ENCODE results near the gene TBX19. TPM values are rescaled to one million over a fixed set of nuclear protein-coding genes. Genes with fewer than 3 reads are reported as not detected.

Gene TBX19
- total and polyA plus RNA-seq, 2 of the 8 experiments (the other 6 are each of a cell fraction or from before 2014, with no cell fraction given) = 1.0 to 1.8 TPM

DNA sequence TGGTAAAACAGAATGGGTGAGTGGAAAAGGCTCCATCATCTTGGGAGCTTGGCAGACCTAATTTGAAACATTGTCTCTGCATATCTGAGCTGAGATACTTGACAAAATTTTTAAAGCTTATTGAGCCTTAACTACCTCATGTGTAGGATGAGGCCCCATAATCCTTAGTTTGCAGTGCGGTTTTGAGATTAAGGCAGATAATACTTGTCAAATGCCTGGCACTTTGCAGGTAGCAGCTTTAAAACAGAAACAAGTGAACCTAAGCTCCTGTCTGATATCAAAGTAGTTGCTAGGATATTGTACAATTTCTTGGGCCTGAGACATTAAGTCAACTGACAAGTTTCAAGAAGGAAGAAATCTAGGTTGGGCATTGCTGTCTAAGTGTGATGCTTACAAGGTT is 65.3 kb downstream of the TBX19 start:
- H3K36me3 ChIP-seq (ENCODE audit: control insufficient read depth in 2 of 4, insufficient read depth in 4 of 4, low read length in 3 of 4) = no peaks in the 10 kb centered on the region
- DNase-seq (ENCODE audit: low read depth in 1 of 2, low spot score in 2 of 2) (no peak), FAIRE-seq (no peak)
- H4K91ac ChIP-seq (replicated peaks; ENCODE audit: insufficient read length, low read length) = no peak overlapping the region
- no peaks in the 10 kb centered on the region for H3K9me3 ChIP-seq (ENCODE audit: insufficient read depth in 2 of 2, low read depth in 1 of 2, low read length in 1 of 2)
- H2BK5ac ChIP-seq (ENCODE audit: low read depth, low read length) = no peak overlapping the region
- no peak overlapping the region for H3K18ac ChIP-seq (ENCODE audit: extremely low read depth, low read length)
- H2BK20ac ChIP-seq (ENCODE audit: low read length) = no peak overlapping the region
- no peak overlapping the region for H3K9ac ChIP-seq (replicated peaks in 1 of 4; ENCODE audit: extremely low read depth in 1 of 4, low read depth in 3 of 4, low read length in 3 of 4)
- no peaks in the 10 kb centered on the region for H3K4me1 ChIP-seq (replicated peaks in 1 of 4; ENCODE audit: control insufficient read depth in 3 of 4, insufficient read depth in 4 of 4, low read length in 3 of 4)
- no peak overlapping the region for H3K4me2 ChIP-seq (ENCODE audit: insufficient read depth in 1 of 2, low read depth in 2 of 2, low read length in 2 of 2)
- 87% methylated on average over 1 of the region's 1 CpG; no CpG with 5 or more reads in 1 of the 2 experiments for WGBS, 2 experiments (ENCODE audit: extremely low coverage in 1 of 2, insufficient coverage in 1 of 2, insufficient read length in 1 of 2, insufficient replicate concordance in 2 of 2, low coverage in 1 of 2, low lambda C conversion rate in 2 of 2, missing lambda C conversion rate in 1 of 2)
- no peaks in the 10 kb centered on the region for H3K79me1 ChIP-seq (ENCODE audit: low read depth, low read length)
- no peak overlapping the region for H3K4ac ChIP-seq (replicated peaks; ENCODE audit: insufficient read length, low read depth, low read length)
- no peak overlapping the region for H4K8ac ChIP-seq (ENCODE audit: extremely low read depth, insufficient read depth, low read length)
- no peak overlapping the region for H2BK120ac ChIP-seq (replicated peaks; ENCODE audit: low read depth, low read length)
- H4K5ac ChIP-seq (ENCODE audit: insufficient read length, low read depth, low read length) = no peak overlapping the region
- H3K4me3 ChIP-seq (ENCODE audit: extremely low read depth in 1 of 4, insufficient read depth in 2 of 4, low read depth in 3 of 4, low read length in 4 of 4) = no peak overlapping the region
- no peaks in the 10 kb centered on the region for H3K23me2 ChIP-seq (ENCODE audit: low read depth, low read length)
- no peaks in the 10 kb centered on the region for H3K27me3 ChIP-seq (replicated peaks in 1 of 4; ENCODE audit: control insufficient read depth in 3 of 4, extremely low read depth in 1 of 4, insufficient read depth in 3 of 4, low read length in 3 of 4)
- TF ChIP-seq, protein P1, sequence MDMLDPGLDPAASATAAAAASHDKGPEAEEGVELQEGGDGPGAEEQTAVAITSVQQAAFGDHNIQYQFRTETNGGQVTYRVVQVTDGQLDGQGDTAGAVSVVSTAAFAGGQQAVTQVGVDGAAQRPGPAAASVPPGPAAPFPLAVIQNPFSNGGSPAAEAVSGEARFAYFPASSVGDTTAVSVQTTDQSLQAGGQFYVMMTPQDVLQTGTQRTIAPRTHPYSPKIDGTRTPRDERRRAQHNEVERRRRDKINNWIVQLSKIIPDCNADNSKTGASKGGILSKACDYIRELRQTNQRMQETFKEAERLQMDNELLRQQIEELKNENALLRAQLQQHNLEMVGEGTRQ (IDR thresholded peaks at IDR 0.05; ENCODE audit: low read length) = no peak
- TF ChIP-seq SIX5 (IDR thresholded peaks at IDR 0.05; ENCODE audit: low read depth, low read length) = no peak
- no peak for TF ChIP-seq EZH2 (IDR thresholded peaks at IDR 0.05; ENCODE audit: low read depth, low read length, severe bottlenecking)
- TF ChIP-seq KDM5A (IDR thresholded peaks at IDR 0.05; ENCODE audit: low read length) = no peak
- TF ChIP-seq TEAD4 (IDR thresholded peaks at IDR 0.05; ENCODE audit: low read depth, low read length) = no peak
- TF ChIP-seq BCL11A (IDR thresholded peaks at IDR 0.05; ENCODE audit: low read depth in 2 of 2, low read length in 2 of 2) = no peak
- no peak for TF ChIP-seq EGR1 (IDR thresholded peaks at IDR 0.05; ENCODE audit: borderline replicate concordance, low read depth, low read length)
- no peak for TF ChIP-seq HDAC6 (IDR thresholded peaks at IDR 0.05; ENCODE audit: low read depth, low read length)
- no peak for TF ChIP-seq POLR2AphosphoS5 (IDR thresholded peaks at IDR 0.05; ENCODE audit: low read depth, low read length)
- TF ChIP-seq CEBPB (IDR thresholded peaks at IDR 0.05; ENCODE audit: low read depth, low read length) = no peak
- TF ChIP-seq BACH1 (IDR thresholded peaks at IDR 0.05; ENCODE audit: low read length) = no peak
- TF ChIP-seq FOSL1 (IDR thresholded peaks at IDR 0.05; ENCODE audit: insufficient read depth, low read depth, low read length) = no peak
- TF ChIP-seq CHD1 (IDR thresholded peaks at IDR 0.05; ENCODE audit: low read depth, low read length) = no peak
- no peak for TF ChIP-seq CBX5 (IDR thresholded peaks at IDR 0.05; ENCODE audit: low read depth, low read length)
- no peak for TF ChIP-seq CTBP2 (IDR thresholded peaks at IDR 0.05; ENCODE audit: borderline replicate concordance, insufficient read depth, insufficient read length, low read length)
- ChIA-PET POLR2A (ENCODE audit: partially characterized antibody) (no interaction called here), CTCF (ENCODE audit: partially characterized antibody) (interaction anchor here (0.6 to 4.1 kb wide), 6 partner anchors 9 to 257 kb away, joined by 3 to 32 read pairs (median 4); no protein-coding TSS in a partner anchor)
- H4K20me1 ChIP-seq (replicated peaks in 1 of 2; ENCODE audit: control insufficient read depth in 1 of 2, insufficient read depth in 2 of 2, low read length in 2 of 2) = no peaks in the 10 kb centered on the region
- H2BK12ac ChIP-seq (ENCODE audit: low read depth, low read length) = no peak overlapping the region
- H2BK15ac ChIP-seq (ENCODE audit: low read length) = no peak overlapping the region
- no peak overlapping the region for H3K14ac ChIP-seq (ENCODE audit: insufficient read length)
- H2AFZ ChIP-seq (ENCODE audit: low read length) = no peak overlapping the region
- H3K27ac ChIP-seq (ENCODE audit: low read depth, low read length) = no peak overlapping the region
- no peaks in the 10 kb centered on the region for H3K79me2 ChIP-seq (ENCODE audit: control insufficient read depth in 1 of 2, insufficient read depth in 2 of 2, low read length in 2 of 2)
- no peak overlapping the region for H3K23ac ChIP-seq (ENCODE audit: insufficient read length)
- no peak overlapping the region for H3K56ac ChIP-seq (replicated peaks; ENCODE audit: insufficient read length, low read depth, low read length)
- H2AK5ac ChIP-seq (ENCODE audit: low read depth, low read length) = no peak overlapping the region

Data from H1 (cell line).